CD4-positive, alpha-beta T cell treated with Interleukin-2 at 100 ng/mL for 4 hours (primary cell): Measurements from ENCODE around the gene DUSP1.
"Not testable (repeated sequence)": the region's sequence is repeated elsewhere in the genome, so short reads cannot be mapped to it uniquely, and the experiment has no call there.

Source experiments
- DNase-seq: peaks from one replicate; pipeline ENCODE4 v3.0.0-alpha.2; 2020; ENCODE audit warnings: low spot score

DUSP1 gene

GRCh38 chr5:172770675-172771438 lies at the start of gene DUSP1:
DUSP1 (minus strand) TSS chr5:172771195; CDS start chr5:172770952, 243 bp downstream.
- peak; percentile 98 for DNase-seq

GRCh38 chr5:172820046-172820767 lies 49.2 kb upstream of the DUSP1 start:
- DNase-seq = no peak

DNA sequence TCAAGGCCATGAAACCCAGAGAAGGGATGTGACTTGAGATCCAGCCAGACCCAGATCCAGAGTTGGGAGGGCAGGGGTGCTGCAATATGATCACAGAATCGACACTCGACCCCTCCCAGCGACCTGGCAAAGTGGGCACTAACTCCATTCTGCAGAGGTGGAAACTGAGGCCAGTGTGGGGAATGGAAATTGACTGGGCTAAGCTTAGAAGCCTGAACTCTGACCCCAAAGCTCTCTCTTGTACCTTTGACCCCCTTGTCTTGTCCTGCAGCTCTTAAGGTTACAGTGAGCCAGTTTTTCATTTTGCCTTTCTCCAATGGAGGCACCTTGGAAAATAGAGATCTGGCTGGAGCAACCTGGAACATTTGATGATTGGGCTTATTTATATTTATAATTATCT lies 48.6 kb upstream of the DUSP1 start:
- no peak for DNase-seq

DNA sequence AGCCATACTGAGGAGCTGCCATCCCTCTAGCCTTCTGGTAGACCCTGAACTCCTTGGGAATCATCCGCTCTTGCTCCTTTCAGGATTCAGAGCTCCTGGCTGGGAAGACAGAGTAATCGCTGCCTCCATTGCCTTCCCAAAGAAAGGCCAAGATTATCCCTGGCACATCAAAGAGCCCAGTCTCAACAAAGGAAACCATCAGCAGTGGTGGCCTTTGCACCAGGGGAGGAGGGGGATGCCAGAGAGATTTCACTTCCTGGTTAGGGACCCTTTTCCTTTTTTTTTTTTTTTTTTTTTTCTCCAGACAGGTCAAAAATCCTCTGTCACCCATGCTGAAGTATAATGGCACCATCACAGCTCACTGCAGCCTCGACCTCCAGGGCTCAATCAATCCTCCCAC lies 47.1 kb upstream of the DUSP1 start:
- DNase-seq = no peak

- DNase-seq = no peak
Measured at GRCh38 chr5:172817664-172818063, 46.7 kb upstream of the DUSP1 start.

DNA sequence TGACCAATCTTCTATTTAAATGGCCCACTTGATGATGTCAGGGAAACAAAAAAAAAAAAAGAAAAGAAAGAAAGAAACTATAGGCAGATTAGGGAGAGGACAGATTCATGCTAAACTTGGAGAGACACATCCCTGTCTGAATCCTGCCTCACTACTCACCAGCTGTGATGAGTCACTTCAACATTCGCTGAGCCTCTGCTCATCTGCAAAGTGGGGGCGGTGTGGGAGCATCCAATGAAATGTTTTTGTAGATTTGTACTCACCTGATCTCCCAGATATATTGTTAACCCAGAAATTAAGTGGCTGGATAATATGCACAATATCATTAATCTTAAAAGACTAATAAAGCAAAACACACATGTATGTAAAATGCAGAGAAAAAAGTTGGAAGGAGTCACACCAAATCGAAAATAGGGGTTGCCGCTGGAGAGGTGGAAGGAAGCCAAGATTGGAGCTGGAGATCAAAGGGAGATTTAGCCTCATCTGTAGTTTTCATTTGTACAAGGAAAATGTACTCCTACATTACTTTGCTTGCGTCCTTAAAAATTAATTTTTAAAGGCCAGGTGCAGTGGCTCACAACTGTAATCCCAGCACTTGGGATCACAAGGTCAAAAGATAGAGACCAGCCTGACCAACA lies 46.0 kb upstream of the DUSP1 start:
- no peak for DNase-seq

DNA sequence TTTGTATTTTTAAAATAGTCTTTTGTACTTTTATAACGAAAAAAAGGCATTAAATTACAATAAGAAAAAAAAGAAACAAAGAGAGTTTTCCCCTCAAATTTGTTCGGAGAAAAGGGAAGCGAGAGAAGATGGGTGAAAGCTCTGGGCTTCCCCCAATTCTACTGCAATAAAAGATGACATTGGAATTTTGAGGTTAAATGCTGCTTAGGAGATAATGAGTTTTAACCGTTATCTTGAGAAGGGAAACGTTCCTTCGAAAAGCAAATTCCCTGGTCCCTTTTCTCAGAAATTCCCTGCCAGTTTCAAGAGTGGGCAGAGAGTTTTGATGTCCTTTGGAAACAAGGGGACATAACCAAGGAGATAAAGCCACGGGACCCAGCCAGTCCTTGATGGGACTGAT lies 44.6 kb upstream of the DUSP1 start:
- no peak for DNase-seq

DNA sequence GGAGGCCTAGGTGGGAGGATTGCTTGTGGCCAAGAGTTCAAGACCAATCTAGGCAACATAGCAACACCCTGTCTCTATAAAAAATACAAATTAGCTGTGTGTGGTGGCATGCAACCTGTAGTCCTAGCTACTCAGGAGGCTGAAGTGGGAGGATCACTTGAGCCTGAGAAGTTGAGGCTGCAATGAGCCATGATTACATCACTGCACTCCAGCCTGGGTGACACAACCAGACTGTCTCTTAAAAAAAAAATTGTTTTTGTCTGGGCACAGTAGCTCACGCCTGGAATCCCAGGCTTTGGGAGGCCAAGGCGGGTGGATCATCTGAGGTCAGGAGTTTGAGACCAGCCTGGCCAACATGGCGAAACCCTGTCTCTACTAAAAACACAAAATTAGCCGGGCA lies 40.0 kb upstream of the DUSP1 start:
- DNase-seq = not testable (repeated sequence)

GRCh38 chr5:172809774-172810173 lies 38.8 kb upstream of the DUSP1 start:
- no peak for DNase-seq

DNA sequence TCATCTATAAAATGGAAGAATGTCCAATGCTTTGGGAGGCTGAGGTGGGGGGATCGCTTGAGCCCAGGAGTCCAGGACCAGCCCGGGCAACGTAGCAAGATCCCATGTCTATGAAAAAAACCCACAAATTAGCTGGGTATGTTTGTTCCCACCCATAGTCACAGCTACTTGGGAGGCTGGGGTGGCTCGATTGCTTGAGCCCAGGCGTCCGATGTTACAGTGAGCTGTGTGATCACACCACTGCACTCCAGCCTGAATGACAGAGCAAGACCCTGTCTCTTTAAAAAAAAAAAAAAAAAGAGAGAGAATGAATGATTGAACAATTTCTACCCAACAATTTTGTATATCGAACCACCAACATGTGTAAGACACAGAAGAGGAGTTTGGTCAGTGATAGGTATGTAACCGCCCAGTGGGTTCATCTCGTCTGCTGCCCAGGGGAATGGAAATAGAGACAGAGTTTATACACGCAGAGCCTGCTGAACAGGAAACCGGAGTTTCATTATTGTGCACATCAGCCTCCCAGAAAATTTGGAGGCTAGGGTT lies 36.8 kb upstream of the DUSP1 start:
- no peak for DNase-seq

DNA sequence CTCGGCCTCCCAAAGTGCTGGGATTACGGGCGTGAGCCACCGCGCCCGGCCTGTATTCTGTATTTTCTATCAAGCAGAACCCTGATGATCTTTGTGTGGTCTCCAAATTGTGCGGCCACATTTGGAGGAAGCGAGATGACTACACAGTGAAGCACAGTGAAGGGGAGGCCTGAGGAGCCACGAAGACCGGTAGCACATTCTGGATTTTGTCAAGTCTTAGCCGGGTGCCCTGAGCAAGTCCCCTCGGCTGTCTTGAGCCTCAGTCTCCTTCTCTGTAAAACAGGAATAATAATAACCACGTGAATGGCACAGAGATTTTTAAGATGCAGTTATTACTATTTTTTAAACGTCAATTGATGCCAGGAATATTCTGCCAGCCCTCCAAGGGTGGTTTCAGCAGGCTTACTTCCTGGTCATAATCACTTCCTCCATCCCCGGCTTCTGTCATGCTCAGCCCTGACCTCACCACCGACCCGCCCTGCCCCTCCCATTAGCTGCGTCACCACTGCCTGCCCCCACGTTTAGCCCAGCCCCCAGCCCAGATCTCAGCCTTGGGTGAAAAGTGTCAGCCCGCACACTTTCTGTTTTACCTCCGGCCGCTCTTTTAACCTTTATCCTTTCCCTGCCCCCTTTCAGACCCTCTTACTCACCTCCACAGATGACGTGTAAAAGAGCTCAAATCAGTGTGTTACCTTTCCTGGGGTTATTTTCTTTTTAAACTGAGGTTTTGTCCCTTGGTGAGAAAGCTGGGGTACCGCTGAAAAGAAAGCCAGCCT lies 36.1 kb upstream of the DUSP1 start:
- DNase-seq = peak; percentile 90

DNA sequence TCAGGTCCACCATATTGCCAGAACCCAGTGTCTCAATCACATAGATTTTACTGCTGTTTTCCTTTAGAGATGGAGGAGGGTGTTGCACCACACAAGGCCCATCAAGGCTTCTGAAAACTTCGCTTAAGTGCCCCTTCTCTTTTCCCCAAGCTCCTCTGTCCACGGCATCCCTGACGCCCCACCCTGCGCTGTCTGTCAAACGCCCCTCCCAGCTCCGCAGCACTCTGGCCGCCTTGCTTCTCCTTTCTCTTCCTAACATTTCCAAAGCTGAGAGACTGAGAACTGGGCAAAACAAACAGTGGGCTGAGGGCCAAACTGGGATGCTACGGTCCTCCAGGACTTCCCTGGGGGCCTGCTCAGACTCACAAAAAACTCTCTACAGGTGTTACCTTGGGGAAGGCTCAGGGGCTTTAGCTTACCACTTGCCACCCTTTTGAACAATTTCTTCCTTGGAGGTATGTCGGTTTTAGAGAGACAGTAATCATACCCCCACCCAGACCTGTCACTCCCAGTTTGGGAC lies 34.8 kb upstream of the DUSP1 start:
- DNase-seq = no peak

- DNase-seq = no peak
Measured at GRCh38 chr5:172805018-172805683, 34.2 kb upstream of the DUSP1 start.

DNA sequence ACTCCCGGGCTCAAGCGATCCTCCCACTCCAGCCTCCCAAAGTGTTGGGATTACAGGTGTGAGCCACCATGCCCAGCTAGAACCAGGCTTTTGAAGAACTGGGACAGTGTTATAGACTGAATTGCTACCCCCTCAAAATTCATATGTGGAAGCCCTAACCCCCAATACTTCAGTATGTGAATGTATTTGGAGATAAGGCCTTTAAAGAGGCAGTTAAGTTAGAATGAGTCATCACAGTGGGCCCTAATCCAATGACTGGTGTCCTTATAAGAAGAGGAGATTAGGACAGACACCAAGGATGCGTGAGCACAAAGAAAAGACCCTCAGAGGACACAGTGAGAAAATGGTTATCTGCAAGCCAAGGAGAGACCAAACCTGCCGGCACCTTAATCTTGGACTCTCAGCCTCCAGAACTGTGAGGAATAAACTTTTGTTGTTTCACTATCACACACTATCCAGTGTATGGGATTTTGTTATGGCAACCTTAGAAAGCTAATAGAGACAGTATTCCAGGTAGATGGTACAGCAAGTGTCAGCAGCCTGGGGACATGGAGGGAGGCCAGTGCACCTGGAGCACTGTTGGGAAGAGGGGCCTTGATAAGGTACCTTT lies 31.7 kb upstream of the DUSP1 start:
- DNase-seq = no peak

GRCh38 chr5:172802112-172802511 lies 31.1 kb upstream of the DUSP1 start:
- DNase-seq = no peak

GRCh38 chr5:172801179-172801671 lies 30.2 kb upstream of the DUSP1 start:
- no peak for DNase-seq

GRCh38 chr5:172800088-172800551 lies 29.1 kb upstream of the DUSP1 start:
- peak; percentile 17 for DNase-seq

GRCh38 chr5:172799416-172799815 lies 28.4 kb upstream of the DUSP1 start:
- no peak for DNase-seq

DNA sequence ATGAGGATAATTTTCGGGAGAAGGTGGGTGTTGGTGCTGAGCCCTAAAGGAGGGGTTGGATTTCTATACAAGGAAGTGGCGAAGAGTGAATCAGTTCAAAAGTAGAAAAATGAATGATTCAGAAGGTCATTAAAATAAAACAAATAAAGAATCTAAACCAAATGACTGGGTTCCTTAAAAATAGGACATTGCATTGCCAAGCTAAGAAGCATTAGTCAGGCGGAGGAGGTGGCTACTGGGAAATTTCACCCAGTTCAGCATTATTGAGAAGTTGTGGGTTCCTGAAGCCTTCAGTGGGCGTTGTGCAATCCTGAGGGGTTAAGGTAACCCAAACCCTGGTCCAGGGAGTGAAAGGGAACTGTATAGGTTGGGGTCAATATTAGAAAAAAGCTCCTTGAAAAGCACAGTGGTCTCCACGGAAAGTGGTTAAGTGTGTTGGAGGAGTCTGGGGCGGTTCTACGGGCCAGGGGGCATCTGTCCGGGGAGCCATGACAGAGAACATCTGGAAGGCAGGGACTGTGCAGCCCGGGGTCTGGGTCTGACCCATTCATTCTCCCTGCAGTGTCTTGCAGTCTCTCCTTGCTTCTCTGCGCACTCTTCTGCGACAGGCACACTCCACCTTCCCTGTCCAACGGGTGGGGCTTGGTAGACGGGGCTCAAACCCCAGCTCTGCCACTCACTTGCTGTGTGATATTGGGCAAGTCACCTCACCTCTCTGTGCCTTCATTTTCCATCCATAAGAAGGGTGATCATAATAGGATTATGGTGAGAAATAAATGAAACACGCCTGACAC lies 27.6 kb upstream of the DUSP1 start:
- DNase-seq = peak; percentile 13

- DNase-seq = no peak
Measured at GRCh38 chr5:172797771-172798191, 26.8 kb upstream of the DUSP1 start.
